HepG2 (cell line): ENCODE data around the gene PXMP2. TPM values are rescaled to one million over a fixed set of nuclear protein-coding genes. Genes with fewer than 3 reads are reported as not detected.

Source experiments
- ATAC-seq: fragments of 200-7000 bp; cut with Tn5 transposase; 3 replicates; pipeline ENCODE4 v1.9.1; 2020; ENCODE audit warnings: mild to moderate bottlenecking, moderate library complexity
- BruUV-seq: library from RNA; stranded (reverse); fragments of 400-500 nt; replicated peaks from 2 replicates; lab custom pipeline; 2021; lab: Mats Ljungman, UMichigan
- CTCF ChIA-PET: fragments of 300-600 bp; formaldehyde crosslinking; extraction: SDS; loops from one replicate; lab custom pipeline; 2021; ENCODE audit warnings: low total read pairs, inconsistent platforms, low intra/inter-chr PET ratio; lab: Yijun Ruan, JAX
- POLR2A ChIA-PET: fragments of 350-600 bp; sonication (Branson Sonifier 250); formaldehyde crosslinking; loops from one replicate; lab custom pipeline; 2020; ENCODE audit warnings: antibody characterized with exemption, inconsistent platforms; lab: Yijun Ruan, JAX
- DNase-seq: peaks from one replicate; pipeline ENCODE4 v3.0.0-alpha.2; 2015; ENCODE audit warnings: low spot score
- FAIRE-seq: peaks from 3 replicates; lab custom pipeline; 2011; peaks lifted over from hg19 to GRCh38; lab: Jason Lieb, UNC
- H2AFZ ChIP-seq: one replicate; pipeline ENCODE4 v1.6.1; 2011; ENCODE audit warnings: low read length, inconsistent platforms
- H3K27ac ChIP-seq: fragments of 300-600 bp; 3 replicates; pipeline ENCODE4 v1.8.0; 2011; ENCODE audit warnings: mixed run types, mild to moderate bottlenecking, mixed read lengths, low read length, inconsistent platforms; ENCODE audit not compliant: insufficient read depth; ENCODE audit errors: extremely low read length
- H3K27me3 ChIP-seq, 2 experiments: fragments of 200-600 bp in 1 of 2; 2 replicates in 1 of 2; 3 replicates in 1 of 2; pipeline versions ENCODE4 v1.6.0 to v1.8.0; 2011; ENCODE audit warnings: low read length in 2 of 2, mild to moderate bottlenecking in 2 of 2, moderate library complexity in 2 of 2, inconsistent platforms in 1 of 2; ENCODE audit not compliant: insufficient read depth in 2 of 2, control insufficient read depth in 1 of 2
- H3K36me3 ChIP-seq, 2 experiments: fragments of 200-600 bp in 1 of 2; replicated peaks in 1 of 2; 2 replicates in 1 of 2; 3 replicates in 1 of 2; pipeline versions ENCODE4 v1.5.1 to v1.8.0; 2011; ENCODE audit warnings: low read length in 2 of 2, inconsistent platforms in 1 of 2; ENCODE audit not compliant: insufficient read depth in 2 of 2, control insufficient read depth in 1 of 2
- H3K4me1 ChIP-seq: 2 replicates; pipeline ENCODE4 v1.5.1; 2012; ENCODE audit warnings: low read length, inconsistent platforms; ENCODE audit not compliant: insufficient read depth
- H3K4me2 ChIP-seq: 2 replicates; pipeline ENCODE4 v1.6.0; 2011; ENCODE audit warnings: low read depth, low read length, inconsistent platforms
- H3K4me3 ChIP-seq, 3 experiments: fragments of 200-600 bp in 1 of 3; sonication (generic), shearing (Covaris generic) in 1 of 3; replicated peaks in 1 of 3; 2 replicates each; pipeline ENCODE4 v1.5.1; 2011 to 2016; ENCODE audit warnings: low read length in 3 of 3, inconsistent platforms in 2 of 3, low read depth in 2 of 3, mild to moderate bottlenecking in 2 of 3, control low read depth in 1 of 3, mixed read lengths in 1 of 3; ENCODE audit not compliant: insufficient read depth in 1 of 3
- H3K79me2 ChIP-seq: one replicate; pipeline ENCODE4 v1.6.1; 2011; ENCODE audit warnings: low read length, inconsistent platforms; ENCODE audit not compliant: insufficient read depth
- H3K9ac ChIP-seq: 2 replicates; pipeline ENCODE4 v1.6.0; 2011; ENCODE audit warnings: mild to moderate bottlenecking, low read depth, low read length, inconsistent platforms; ENCODE audit not compliant: insufficient read depth
- H3K9me3 ChIP-seq: 2 replicates; pipeline ENCODE4 v1.5.1; 2012; ENCODE audit warnings: mild to moderate bottlenecking, low read length
- H4K20me1 ChIP-seq: 2 replicates; pipeline ENCODE4 v1.6.0; 2011; ENCODE audit warnings: inconsistent platforms, mild to moderate bottlenecking, low read length, moderate library complexity; ENCODE audit not compliant: insufficient read depth
- AGO2 ChIP-seq: fragments of 200-400 bp; formaldehyde crosslinking; optimal IDR thresholded peaks from 2 replicates; pipeline ENCODE3; 2017; ENCODE audit warnings: mild to moderate bottlenecking, low read depth, low read length, moderate library complexity
- HOMEZ ChIP-seq: IDR thresholded peaks from 2 replicates; pipeline ENCODE4 v1.6.1; 2016; ENCODE audit warnings: low read depth
- PCBP2 ChIP-seq: fragments of 200-400 bp; formaldehyde crosslinking; optimal IDR thresholded peaks from 2 replicates; pipeline ENCODE3; 2018; ENCODE audit warnings: low read length, low read depth; ENCODE audit not compliant: poor library complexity, severe bottlenecking
- ZFP1 ChIP-seq: IDR thresholded peaks from 2 replicates; pipeline ENCODE4 v1.6.1; 2016
- ZNF230 ChIP-seq: sonication (generic); formaldehyde crosslinking; IDR thresholded peaks from 2 replicates; pipeline ENCODE4 v1.4.0; 2020; ENCODE audit warnings: mild to moderate bottlenecking, missing genetic modification reagents
- WGBS: methylation state at CpG from one replicate; pipeline ENCODE4 v1.1.6; 2017; ENCODE audit warnings: low lambda C conversion rate; 5-methylcytosine and 5-hydroxymethylcytosine counted together
- in situ Hi-C: cut with HindIII; loops from 2 replicates; pipeline ENCODE4 v1.10.0; 2017; ENCODE audit warnings: low pct_unique_long_range_greater_than_20kb; ENCODE audit not compliant: extremely low pct_ligation_motif_present
- intact Hi-C: fragments of 100-400 bp; cut with micrococcal nuclease; formaldehyde crosslinking; loops from one replicate; pipeline ENCODE4 v1.10.0; 2022; ENCODE audit not compliant: unreplicated experiment
- polyA plus RNA-seq, 8 experiments: library from polyadenylated mRNA; depleted of rRNA in 3 of 8; stranded (reverse) in 7 of 8; unstranded in 1 of 8; fragments of >200 nt; fragmentation: Illumina TruSeq in 4 of 8; extraction: Trizol in 4 of 8; gene quantifications; 2 replicates each; pipeline versions ENCODE4 v1.2.1 to v1.2.3, GENCODE V29; 2011 to 2016; ENCODE audit warnings: low read depth in 4 of 8, missing spikeins in 1 of 8, mixed read lengths in 1 of 8; ENCODE audit not compliant: insufficient read depth in 1 of 8
- total RNA-seq, 5 experiments: library from RNA; depleted of rRNA; stranded (reverse); fragments of >200 nt; fragmentation: Illumina TruSeq; extraction: Trizol; gene quantifications; 2 replicates each; pipeline ENCODE4 v1.2.3, GENCODE V29; 2016; ENCODE audit warnings: low read depth in 1 of 5

PXMP2 gene
- total and polyA plus RNA-seq, 2 of the 13 experiments (the other 11 are each of a cell fraction or from before 2014, with no cell fraction given): 25.5 to 42.9 TPM

GRCh38 chr12:132736378-132736777, 49.0 kb downstream of the PXMP2 start:
- Histone ChIP-seq H3K9me3 (no peaks in the 10 kb centered on the region), H4K20me1 (no peaks in the 10 kb centered on the region), H3K9ac (no peak overlapping the region), H2AFZ (no peak overlapping the region), H3K4me3 (no peak overlapping the region), H3K4me1 (no peaks in the 10 kb centered on the region), H3K27me3 (no peaks in the 10 kb centered on the region), H3K27ac (no peak overlapping the region), H3K36me3 (peaks cover 38 to 77% of the 10 kb centered on the region in 2 experiments; a peak in 4 of 5 replicates), H3K79me2 (no peaks in the 10 kb centered on the region), H3K4me2 (no peak overlapping the region)
- intact Hi-C loops (no loop called here), in situ Hi-C loops (no loop called here)
- DNase-seq (no peak), ATAC-seq (no peak), FAIRE-seq (no peak)
- CTCF ChIA-PET: no interaction called here
- BruUV-seq: no TSS peak
- POLR2A ChIA-PET: no interaction called here
- TF ChIP-seq ZNF230 (CRISPR knock-in tag): no peak
- peak; percentile 19 for TF ChIP-seq AGO2
- 100% methylated on average over 11 of the region's 12 CpGs for WGBS

GRCh38 chr12:132736913-132737312, 49.5 kb downstream of the PXMP2 start:
- Histone ChIP-seq H3K9me3 (no peaks in the 10 kb centered on the region), H3K4me1 (no peaks in the 10 kb centered on the region), H3K79me2 (no peaks in the 10 kb centered on the region), H4K20me1 (no peaks in the 10 kb centered on the region), H2AFZ (no peak overlapping the region), H3K27ac (no peak overlapping the region), H3K9ac (no peak overlapping the region), H3K4me3 (no peak overlapping the region), H3K4me2 (no peak overlapping the region), H3K36me3 (peaks cover 37 to 77% of the 10 kb centered on the region in 2 experiments; a peak in 4 of 5 replicates), H3K27me3 (no peaks in the 10 kb centered on the region)
- no peak for TF ChIP-seq PCBP2
- no peak for TF ChIP-seq ZFP1 (CRISPR knock-in tag)
- no peak for TF ChIP-seq HOMEZ (CRISPR knock-in tag)
- no TSS peak for BruUV-seq
- intact Hi-C loops: no loop called here
- FAIRE-seq (no peak), ATAC-seq (peak; percentile 35), DNase-seq (no peak)
- ChIA-PET CTCF (no interaction called here), POLR2A (no interaction called here)
- in situ Hi-C loops: no loop called here
- WGBS: 97% methylated on average over 8 of the region's 15 CpGs
